HFFc6 (cell line): ENCODE measurements around the gene OTUB2. TPM values are rescaled to one million over a fixed set of nuclear protein-coding genes. Genes with fewer than 3 reads are reported as not detected.

Experiments used
- DNase-seq: peaks from one replicate; pipeline ENCODE4 v3.0.0-alpha.2; 2018
- H3K27ac Mint-ChIP-seq: 2 replicates; pipeline ENCODE4 v1.8.0; 2020; ENCODE audit warnings: mild to moderate bottlenecking, mixed read lengths
- H3K27me3 Mint-ChIP-seq: 2 replicates; pipeline ENCODE4 v1.8.0; 2021; ENCODE audit warnings: mild to moderate bottlenecking, moderate library complexity, mixed read lengths; ENCODE audit not compliant: insufficient read depth
- H3K36me3 Mint-ChIP-seq: 2 replicates; pipeline ENCODE4 v1.8.0; 2021; ENCODE audit warnings: low read depth, mixed read lengths
- H3K4me1 Mint-ChIP-seq: 2 replicates; pipeline ENCODE4 v1.8.0; 2020; ENCODE audit warnings: low read depth, mixed read lengths
- H3K4me3 Mint-ChIP-seq: 2 replicates; pipeline ENCODE4 v1.8.0; 2020; ENCODE audit warnings: mild to moderate bottlenecking, moderate library complexity, mixed read lengths
- H3K9me3 Mint-ChIP-seq: 2 replicates; pipeline ENCODE4 v1.8.0; 2020; ENCODE audit warnings: mild to moderate bottlenecking, mixed read lengths
- CTCF ChIP-seq: fragments of 200-600 bp; sonication (generic); IDR thresholded peaks from 2 replicates; pipeline ENCODE4 v1.5.0; 2021; ENCODE audit warnings: antibody characterized with exemption, mild to moderate bottlenecking
- total RNA-seq, 6 experiments: library from RNA; stranded (reverse); fragmentation: NEBNext Ultra II Directional; extraction: Animal tissue kit (Norgen Biotek cat#: 25700); gene quantifications; 2 replicates in 1 of 6; 3 replicates in 5 of 6; pipeline ENCODE4 v1.2.3, GENCODE V29; 2021

OTUB2 gene
- total RNA-seq, 6 experiments from 2014 or later: 0.77 to 1.8 (median 1.2) TPM

DNA sequence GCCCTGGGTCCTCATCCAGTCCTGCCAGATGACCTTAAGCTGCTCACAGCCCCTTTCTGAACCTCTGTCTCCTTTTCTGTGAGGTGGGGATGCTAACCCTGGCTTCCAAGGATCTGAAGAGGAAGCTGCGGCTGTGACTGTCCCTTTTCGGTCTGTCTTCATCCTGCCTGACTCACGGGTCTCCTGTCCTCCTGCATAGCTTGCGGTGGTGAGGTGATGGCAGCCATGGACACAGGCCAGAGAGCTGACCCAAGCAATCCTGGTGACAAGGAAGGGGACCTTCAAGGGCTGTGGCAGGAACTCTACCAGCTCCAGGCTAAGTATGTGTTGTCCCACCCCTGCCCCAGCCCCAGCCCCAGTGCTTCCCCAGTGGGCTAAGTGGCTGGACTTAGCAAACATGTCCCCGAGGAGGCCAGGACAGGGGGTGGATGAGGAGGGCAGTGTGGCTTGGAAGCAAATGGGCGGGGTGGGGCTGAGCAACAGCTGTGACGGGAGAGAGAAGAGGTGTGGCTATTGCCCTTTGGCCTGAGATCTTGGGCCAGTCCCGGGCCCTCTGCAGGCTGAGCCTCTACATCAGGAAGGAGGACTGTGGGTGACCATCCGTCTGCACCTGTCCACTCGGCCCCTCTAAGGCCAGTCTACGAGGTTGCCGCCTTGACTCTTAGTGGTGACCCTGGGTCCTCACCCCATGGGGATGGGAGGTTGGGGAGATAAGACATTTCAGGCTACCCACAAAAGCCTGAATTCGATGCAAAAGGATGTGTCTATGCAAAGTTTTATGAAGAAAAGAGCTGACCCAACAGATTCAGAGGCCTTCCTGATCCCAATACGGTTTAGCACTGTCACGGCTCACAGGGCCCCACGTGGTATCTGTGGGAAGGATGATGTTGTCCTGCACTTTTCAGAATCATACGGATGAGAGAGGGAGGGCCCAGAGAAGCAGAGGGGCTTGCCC lies 27.9 kb upstream of the OTUB2 start:
- DNase-seq: no peak
- peaks cover 9% of the 10 kb centered on the region for H3K27me3 Mint-ChIP-seq

GRCh38 chr14:93998871-93999403 lies 27.2 kb upstream of the OTUB2 start:
- H3K4me1 Mint-ChIP-seq: peaks cover 20% of the 10 kb centered on the region
- no peak overlapping the region for H3K4me3 Mint-ChIP-seq
- no peak overlapping the region for H3K27ac Mint-ChIP-seq
- no peak for TF ChIP-seq CTCF
- H3K9me3 Mint-ChIP-seq: no peaks in the 10 kb centered on the region
- DNase-seq: no peak
- no peaks in the 10 kb centered on the region for H3K36me3 Mint-ChIP-seq
- peaks cover 7% of the 10 kb centered on the region for H3K27me3 Mint-ChIP-seq

More for the DNA sequence above, 27.9 kb upstream of the OTUB2 start:
- Mint-ChIP-seq H3K9me3 (no peaks in the 10 kb centered on the region), H3K27ac (no peak overlapping the region), H3K4me3 (no peak overlapping the region), H3K36me3 (no peaks in the 10 kb centered on the region), H3K4me1 (peaks cover 20% of the 10 kb centered on the region)
- no peak for TF ChIP-seq CTCF

GRCh38 chr14:93999573-93999972 lies 26.6 kb upstream of the OTUB2 start:
- H3K36me3 Mint-ChIP-seq: no peaks in the 10 kb centered on the region

DNA sequence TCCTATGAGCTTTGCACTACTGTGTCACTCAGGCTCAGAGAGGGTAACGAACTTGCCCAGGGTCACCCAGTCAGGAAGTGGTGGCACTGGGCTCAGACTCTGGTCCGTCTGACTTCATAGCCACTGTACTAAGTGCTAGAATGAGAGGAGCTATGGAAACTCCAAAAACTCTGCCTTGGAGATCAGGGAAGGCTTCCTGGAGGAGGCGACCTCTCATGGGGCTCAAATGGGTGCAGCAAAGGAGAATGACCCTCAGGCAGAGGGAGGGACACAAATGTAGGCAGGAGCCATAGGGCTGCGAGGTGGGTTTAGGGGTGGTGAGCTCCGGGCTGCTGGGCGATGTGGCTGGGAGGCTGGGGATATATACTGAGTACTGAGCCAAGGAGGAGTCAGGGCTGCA lies 25.9 kb upstream of the OTUB2 start:
- peaks cover 12% of the 10 kb centered on the region for H3K27me3 Mint-ChIP-seq
- H3K27ac Mint-ChIP-seq: no peak overlapping the region
- H3K4me1 Mint-ChIP-seq: peaks cover 12% of the 10 kb centered on the region
- H3K4me3 Mint-ChIP-seq: no peak overlapping the region
- no peaks in the 10 kb centered on the region for H3K9me3 Mint-ChIP-seq
- no peak for DNase-seq
- TF ChIP-seq CTCF: no peak
- no peaks in the 10 kb centered on the region for H3K36me3 Mint-ChIP-seq

More at GRCh38 chr14:93999573-93999972, 26.6 kb upstream of the OTUB2 start:
- Mint-ChIP-seq H3K27me3 (peaks cover 10% of the 10 kb centered on the region), H3K9me3 (no peaks in the 10 kb centered on the region), H3K4me1 (peaks cover 19% of the 10 kb centered on the region), H3K27ac (no peak overlapping the region), H3K4me3 (no peak overlapping the region)
- DNase-seq: no peak
- TF ChIP-seq CTCF: no peak

GRCh38 chr14:94001016-94001415 lies 25.1 kb upstream of the OTUB2 start:
- Mint-ChIP-seq H3K4me1 (peaks cover 6% of the 10 kb centered on the region), H3K27me3 (peaks cover 12% of the 10 kb centered on the region), H3K27ac (no peak overlapping the region), H3K9me3 (no peaks in the 10 kb centered on the region), H3K36me3 (no peaks in the 10 kb centered on the region), H3K4me3 (no peak overlapping the region)
- DNase-seq: no peak
- TF ChIP-seq CTCF: no peak
